Common myeloid progenitor, CD34-positive (primary cell): ENCODE measurements around the gene IFFO2.

ENCODE experiments used
- CTCF ChIA-PET: fragments of 350-600 bp; sonication (Branson Sonifier 250); formaldehyde crosslinking; loops from one replicate; lab custom pipeline; 2021; ENCODE audit warnings: antibody characterized with exemption; lab: Charles Lee
- POLR2A ChIA-PET: fragments of 350-600 bp; sonication (Branson Sonifier 250); formaldehyde crosslinking; loops from one replicate; lab custom pipeline; 2021; ENCODE audit warnings: antibody characterized with exemption; lab: Charles Lee
- DNase-seq, 3 donors: peaks; one replicate each; pipeline versions ENCODE4 v3.0.0 to v3.0.0-alpha.2; 2013
- H3K27ac ChIP-seq, 2 experiments: 1 replicate in 1 of 2; 2 replicates in 1 of 2; pipeline ENCODE4 v1.7.0; 2013; ENCODE audit warnings: inconsistent platforms in 2 of 2, low read length in 2 of 2, mild to moderate bottlenecking in 2 of 2, low read depth in 1 of 2, moderate library complexity in 1 of 2; ENCODE audit not compliant: severe bottlenecking in 2 of 2, insufficient read depth in 1 of 2, poor library complexity in 1 of 2
- H3K27me3 ChIP-seq, 5 experiments: replicated peaks in 2 of 5; 1 replicate in 3 of 5; 2 replicates in 2 of 5; pipeline versions ENCODE4 v1.6.1 to v1.7.0; 2013; ENCODE audit warnings: low read length in 4 of 5, mild to moderate bottlenecking in 2 of 5, moderate library complexity in 2 of 5, inconsistent platforms in 1 of 5; ENCODE audit not compliant: insufficient read depth in 5 of 5, control insufficient read depth in 4 of 5
- H3K36me3 ChIP-seq, 4 experiments: 1 replicate in 2 of 4; 2 replicates in 2 of 4; pipeline versions ENCODE4 v1.6.1 to v1.7.0; 2013; ENCODE audit warnings: low read length in 3 of 4, control low read depth in 1 of 4, mild to moderate bottlenecking in 1 of 4; ENCODE audit not compliant: control insufficient read depth in 4 of 4, insufficient read depth in 4 of 4
- H3K4me1 ChIP-seq, 4 experiments: 1 replicate in 3 of 4; 2 replicates in 1 of 4; pipeline versions ENCODE4 v1.6.1 to v1.7.1; 2013; ENCODE audit warnings: low read length in 3 of 4, mild to moderate bottlenecking in 3 of 4, control low read depth in 1 of 4, inconsistent platforms in 1 of 4, moderate library complexity in 1 of 4; ENCODE audit not compliant: control insufficient read depth in 4 of 4, insufficient read depth in 4 of 4; ENCODE audit errors: control extremely low read depth in 1 of 4
- H3K4me3 ChIP-seq, 7 experiments: 1 replicate in 4 of 7; 2 replicates in 3 of 7; pipeline versions ENCODE4 v1.5.1 to v1.7.0; 2013; ENCODE audit warnings: mild to moderate bottlenecking in 7 of 7, low read length in 6 of 7, moderate library complexity in 6 of 7, inconsistent platforms in 2 of 7, low read depth in 2 of 7, control low read depth in 1 of 7; ENCODE audit not compliant: insufficient read depth in 4 of 7, control insufficient read depth in 1 of 7; ENCODE audit errors: extremely low read depth in 1 of 7
- H3K9me3 ChIP-seq, 5 experiments: 1 replicate in 4 of 5; 2 replicates in 1 of 5; pipeline versions ENCODE4 v1.6.1 to v1.7.1; 2013; ENCODE audit warnings: low read length in 4 of 5, mild to moderate bottlenecking in 2 of 5, inconsistent platforms in 1 of 5, low read depth in 1 of 5, moderate library complexity in 1 of 5; ENCODE audit not compliant: control insufficient read depth in 4 of 5, insufficient read depth in 2 of 5; ENCODE audit errors: control extremely low read depth in 1 of 5
- WGBS: methylation state at CpG from one replicate; pipeline ENCODE4 v1.1.5; 2013; ENCODE audit not compliant: insufficient coverage; 5-methylcytosine and 5-hydroxymethylcytosine counted together

Gene IFFO2

GRCh38 chr1:18918417-18918816 lies 38.1 kb downstream of the IFFO2 start:
- Histone ChIP-seq H3K4me1 (peaks cover 0 to 20% (median 17%) of the 10 kb centered on the region in 4 experiments), H3K9me3 (no peaks in the 10 kb centered on the region), H3K27me3 (no peaks in the 10 kb centered on the region), H3K4me3 (no peak overlapping the region), H3K27ac (no peak overlapping the region), H3K36me3 (peaks cover 0 to 44% (median 34%) of the 10 kb centered on the region in 4 experiments)
- DNase-seq = no peak
- ChIA-PET POLR2A (no interaction called here), CTCF (interaction anchor here (1.2 to 12.8 kb wide), 3 partner anchors 10 to 53 kb away, joined by 5 to 222 read pairs (median 6); no protein-coding TSS in a partner anchor)
- WGBS = 97% methylated on average over 11 of the region's 14 CpGs

- no peak for DNase-seq
- peaks cover 0 to 18% (median 9%) of the 10 kb centered on the region in 4 experiments for H3K4me1 ChIP-seq
- no peaks in the 10 kb centered on the region for H3K27me3 ChIP-seq
- H3K27ac ChIP-seq = no peak overlapping the region
- ChIA-PET CTCF (interaction anchor here (2.5 to 13.1 kb wide), 3 partner anchors 9 to 54 kb away, joined by 5 to 222 read pairs (median 199); no protein-coding TSS in a partner anchor), POLR2A (no interaction called here)
- H3K9me3 ChIP-seq = no peaks in the 10 kb centered on the region
- 96% methylated on average over 28 of the region's 30 CpGs for WGBS
- no peak overlapping the region for H3K4me3 ChIP-seq
- H3K36me3 ChIP-seq = peaks cover 0 to 44% (median 35%) of the 10 kb centered on the region in 4 experiments
Observed at GRCh38 chr1:18917071-18917799, 39.2 kb downstream of the IFFO2 start.

- ChIA-PET CTCF (interaction anchor here (1.0 to 13.1 kb wide), 7 partner anchors 11 to 189 kb away, joined by 3 to 222 read pairs (median 10); partner anchors contain the start of gene IFFO2), POLR2A (interaction anchor here (0.8 kb wide), 1 partner anchor 8 kb away, joined by 3 read pairs; no protein-coding TSS in a partner anchor)
- peaks cover 0 to 10% (median 4%) of the 10 kb centered on the region in 4 experiments for H3K4me1 ChIP-seq
- no peak for DNase-seq
- WGBS = 100% methylated on average over 6 of the region's 7 CpGs
- H3K9me3 ChIP-seq = no peaks in the 10 kb centered on the region
- H3K4me3 ChIP-seq = no peak overlapping the region
- H3K27ac ChIP-seq = no peak overlapping the region
- peaks cover 0 to 52% (median 42%) of the 10 kb centered on the region in 4 experiments for H3K36me3 ChIP-seq
- H3K27me3 ChIP-seq = no peaks in the 10 kb centered on the region
Observed at GRCh38 chr1:18915341-18915740, 41.1 kb downstream of the IFFO2 start.

GRCh38 chr1:18913065-18913835 lies 43.2 kb downstream of the IFFO2 start:
- peaks cover 0 to 30% (median 23%) of the 10 kb centered on the region in 4 experiments for H3K4me1 ChIP-seq
- CTCF ChIA-PET = interaction anchor here (0.6 to 13.1 kb wide), 26 partner anchors 9 to 174 kb away, joined by 3 to 222 read pairs (median 4); partner anchors contain the start of genes ALDH4A1 and IFFO2
- POLR2A ChIA-PET = interaction anchor here (1.0 to 1.8 kb wide), 5 partner anchors 10 to 38 kb away, joined by 3 to 9 read pairs (median 5); partner anchors contain the start of gene ALDH4A1
- H3K27ac ChIP-seq = no peak overlapping the region
- no peak overlapping the region for H3K4me3 ChIP-seq
- DNase-seq = peak; percentile 66 to 68 (median 67)
- no peaks in the 10 kb centered on the region for H3K9me3 ChIP-seq
- WGBS = 38% methylated on average over 14 of the region's 22 CpGs
- no peaks in the 10 kb centered on the region for H3K27me3 ChIP-seq
- H3K36me3 ChIP-seq = peaks cover 0 to 52% (median 43%) of the 10 kb centered on the region in 4 experiments

GRCh38 chr1:18912550-18912949 lies 43.9 kb downstream of the IFFO2 start:
- no peak for DNase-seq
- Histone ChIP-seq H3K36me3 (peaks cover 0 to 47% (median 38%) of the 10 kb centered on the region in 4 experiments), H3K4me1 (peaks cover 3 to 37% (median 30%) of the 10 kb centered on the region in 4 experiments), H3K9me3 (no peaks in the 10 kb centered on the region), H3K4me3 (no peak overlapping the region), H3K27me3 (no peaks in the 10 kb centered on the region), H3K27ac (no peak overlapping the region)
- POLR2A ChIA-PET = interaction anchor here (0.7 to 1.8 kb wide), 6 partner anchors 10 to 39 kb away, joined by 3 to 9 read pairs (median 4); partner anchors contain the start of gene ALDH4A1
- CTCF ChIA-PET = interaction anchor here (0.5 to 13.1 kb wide), 22 partner anchors 9 to 175 kb away, joined by 3 to 222 read pairs (median 4); partner anchors contain the start of gene ALDH4A1
- 95% methylated on average over 2 of the region's 3 CpGs for whole genome bisulfite sequencing

- Histone ChIP-seq H3K27me3 (no peaks in the 10 kb centered on the region), H3K4me1 (peaks cover 6 to 51% (median 41%) of the 10 kb centered on the region in 4 experiments), H3K27ac (peak overlapping the region; percentile 38 to 67), H3K36me3 (peaks cover 0 to 38% (median 19%) of the 10 kb centered on the region in 4 experiments), H3K4me3 (peak overlapping the region in 1 of 7 experiments; percentile 46), H3K9me3 (no peaks in the 10 kb centered on the region)
- CTCF ChIA-PET = interaction anchor here (0.6 to 13.1 kb wide), 18 partner anchors 10 to 211 kb away, joined by 3 to 222 read pairs (median 6); partner anchors contain the start of gene IFFO2
- POLR2A ChIA-PET = interaction anchor here (1.2 to 1.5 kb wide), 3 partner anchors 15 to 48 kb away, joined by 3 to 7 read pairs (median 5); partner anchors contain the start of gene IFFO2
- WGBS = 65% methylated on average over 12 of the region's 17 CpGs
- peak; percentile 40 to 73 (median 58) for DNase-seq
Observed at GRCh38 chr1:18908911-18909771, 47.3 kb downstream of the IFFO2 start.
